Ovary (tissue), 3 donors: ENCODE measurements around the gene PIK3R5.
"Not testable (repeated sequence)": the region's sequence is repeated elsewhere in the genome, so short reads cannot be mapped to it uniquely, and the experiment has no call there.

Experiments
- EP300 ChIP-seq: sonication (generic); formaldehyde crosslinking; IDR thresholded peaks from one replicate; pipeline ENCODE4 v1.6.1; 2017; ENCODE audit warnings: antibody characterized with exemption
- POLR2A ChIP-seq: fragments of 450-650 bp; IDR thresholded peaks from one replicate; pipeline ENCODE4 v1.6.1; 2017; ENCODE audit warnings: antibody characterized with exemption, mild to moderate bottlenecking, moderate library complexity
- TF ChIP-seq, protein P1 (sequence below), 3 donors: fragments of 450-650 bp in 2 of 3; fragments of 200-600 bp in 1 of 3; IDR thresholded peaks; one replicate each; pipeline versions ENCODE4 v1.5.1 to v1.8.0; 2016 to 2022; ENCODE audit warnings: antibody characterized with exemption in 3 of 3, mild to moderate bottlenecking in 1 of 3
- donor health status: DM: no; HTN: no; CAD: no.

DNA sequence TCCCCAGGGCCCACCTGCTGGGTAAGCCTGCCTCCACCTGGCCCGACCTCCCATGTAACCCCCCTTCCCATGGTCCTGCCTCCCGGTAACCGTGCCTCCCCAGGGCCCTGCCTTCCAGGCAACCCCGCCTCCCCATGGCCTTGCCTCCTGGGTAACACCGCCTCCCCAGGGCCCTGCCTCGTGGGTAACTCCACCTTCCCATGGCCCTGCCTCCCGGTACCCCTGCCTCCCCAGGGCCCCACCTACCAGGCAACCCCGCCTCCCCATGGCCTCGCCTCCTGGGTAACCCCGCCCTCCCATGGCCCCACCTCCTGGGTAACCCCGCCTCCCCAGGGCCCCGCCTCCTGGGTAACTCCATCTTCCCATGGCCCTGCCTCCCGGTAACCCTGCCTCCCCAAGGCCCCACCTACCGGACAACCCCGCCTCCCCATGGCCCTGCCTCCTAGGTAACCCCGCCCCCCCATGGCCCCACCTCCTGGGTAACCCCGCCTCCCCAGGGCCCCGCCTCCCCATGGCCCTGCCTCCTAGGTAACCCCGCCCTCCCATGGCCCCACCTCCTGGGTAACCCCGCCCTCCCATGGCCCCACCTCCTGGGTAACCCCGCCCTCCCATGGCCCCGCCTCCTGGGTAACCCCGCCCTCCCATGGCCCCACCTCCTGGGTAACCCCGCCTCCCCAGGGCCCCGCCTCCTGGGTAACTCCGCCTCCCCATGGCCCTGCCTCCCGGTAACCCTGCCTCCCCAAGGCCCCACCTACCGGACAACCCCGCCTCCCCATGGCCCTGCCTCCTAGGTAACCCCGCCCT is 80.1 kb downstream of the PIK3R5 start:
- TF ChIP-seq, protein P1, sequence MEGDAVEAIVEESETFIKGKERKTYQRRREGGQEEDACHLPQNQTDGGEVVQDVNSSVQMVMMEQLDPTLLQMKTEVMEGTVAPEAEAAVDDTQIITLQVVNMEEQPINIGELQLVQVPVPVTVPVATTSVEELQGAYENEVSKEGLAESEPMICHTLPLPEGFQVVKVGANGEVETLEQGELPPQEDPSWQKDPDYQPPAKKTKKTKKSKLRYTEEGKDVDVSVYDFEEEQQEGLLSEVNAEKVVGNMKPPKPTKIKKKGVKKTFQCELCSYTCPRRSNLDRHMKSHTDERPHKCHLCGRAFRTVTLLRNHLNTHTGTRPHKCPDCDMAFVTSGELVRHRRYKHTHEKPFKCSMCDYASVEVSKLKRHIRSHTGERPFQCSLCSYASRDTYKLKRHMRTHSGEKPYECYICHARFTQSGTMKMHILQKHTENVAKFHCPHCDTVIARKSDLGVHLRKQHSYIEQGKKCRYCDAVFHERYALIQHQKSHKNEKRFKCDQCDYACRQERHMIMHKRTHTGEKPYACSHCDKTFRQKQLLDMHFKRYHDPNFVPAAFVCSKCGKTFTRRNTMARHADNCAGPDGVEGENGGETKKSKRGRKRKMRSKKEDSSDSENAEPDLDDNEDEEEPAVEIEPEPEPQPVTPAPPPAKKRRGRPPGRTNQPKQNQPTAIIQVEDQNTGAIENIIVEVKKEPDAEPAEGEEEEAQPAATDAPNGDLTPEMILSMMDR (IDR thresholded peaks at IDR 0.05): not testable (repeated sequence)
- not testable (repeated sequence) for TF ChIP-seq POLR2A, EP300
